HepG2 (cell line): ENCODE data around the gene KCNMB4. TPM values are rescaled to one million over a fixed set of nuclear protein-coding genes. Genes with fewer than 3 reads are reported as not detected.
A peak's percentile ranks its signal among the peaks of the same experiment; 100 is the strongest.

Experiments used
- AFF4 ChIP-seq: sonication (generic); formaldehyde crosslinking; IDR thresholded peaks from 2 replicates; pipeline ENCODE4 v1.4.0; 2020; ENCODE audit warnings: missing genetic modification reagents
- CBX5 ChIP-seq: sonication (generic); formaldehyde crosslinking; IDR thresholded peaks from 2 replicates; pipeline ENCODE4 v1.4.0; 2020; ENCODE audit warnings: missing genetic modification reagents, borderline replicate concordance
- CREB1 ChIP-seq, 2 experiments: fragments of 450-650 bp in 1 of 2; IDR thresholded peaks; 2 replicates each; pipeline ENCODE4 v1.6.1; 2016 to 2017; ENCODE audit warnings: control low read depth in 1 of 2, mild to moderate bottlenecking in 1 of 2, missing compliant biosample characterization in 1 of 2, missing genetic modification characterization in 1 of 2
- MIER2 ChIP-seq: IDR thresholded peaks from 2 replicates; pipeline ENCODE4 v1.6.1; 2016; ENCODE audit warnings: missing biosample characterization, missing genetic modification reagents
- TAF1 ChIP-seq: sonication (generic); formaldehyde crosslinking; IDR thresholded peaks from 2 replicates; pipeline ENCODE4 v1.4.0; 2020; ENCODE audit warnings: missing genetic modification reagents
- ZKSCAN5 ChIP-seq: sonication (generic); formaldehyde crosslinking; IDR thresholded peaks from 2 replicates; pipeline ENCODE4 v1.5.1; 2020; ENCODE audit warnings: mild to moderate bottlenecking, missing genetic modification reagents
- ZNF143 ChIP-seq: sonication (generic); formaldehyde crosslinking; IDR thresholded peaks from 2 replicates; pipeline ENCODE4 v1.4.0; 2020; ENCODE audit warnings: missing genetic modification reagents
- polyA plus RNA-seq, 8 experiments: library from polyadenylated mRNA; depleted of rRNA in 3 of 8; stranded (reverse) in 7 of 8; unstranded in 1 of 8; fragments of >200 nt; fragmentation: Illumina TruSeq in 4 of 8; extraction: Trizol in 4 of 8; gene quantifications; 2 replicates each; pipeline versions ENCODE4 v1.2.1 to v1.2.3, GENCODE V29; 2011 to 2016; ENCODE audit warnings: low read depth in 4 of 8, missing spikeins in 1 of 8, mixed read lengths in 1 of 8; ENCODE audit not compliant: insufficient read depth in 1 of 8
- total RNA-seq, 5 experiments: library from RNA; depleted of rRNA; stranded (reverse); fragments of >200 nt; fragmentation: Illumina TruSeq; extraction: Trizol; gene quantifications; 2 replicates each; pipeline ENCODE4 v1.2.3, GENCODE V29; 2016; ENCODE audit warnings: low read depth in 1 of 5
- TF ChIP-seq, protein P1 (sequence below): IDR thresholded peaks from 2 replicates; pipeline ENCODE4 v1.6.1; 2016; ENCODE audit warnings: mild to moderate bottlenecking
- TF ChIP-seq, protein P2 (sequence below): sonication (generic); formaldehyde crosslinking; IDR thresholded peaks from 2 replicates; pipeline ENCODE4 v1.5.1; 2020; ENCODE audit warnings: missing genetic modification reagents, mild to moderate bottlenecking, borderline replicate concordance

Gene KCNMB4
- total and polyA plus RNA-seq, 2 of the 13 experiments (the other 11 are each of a cell fraction or from before 2014, with no cell fraction given), result 0.67 to 0.84 TPM

DNA sequence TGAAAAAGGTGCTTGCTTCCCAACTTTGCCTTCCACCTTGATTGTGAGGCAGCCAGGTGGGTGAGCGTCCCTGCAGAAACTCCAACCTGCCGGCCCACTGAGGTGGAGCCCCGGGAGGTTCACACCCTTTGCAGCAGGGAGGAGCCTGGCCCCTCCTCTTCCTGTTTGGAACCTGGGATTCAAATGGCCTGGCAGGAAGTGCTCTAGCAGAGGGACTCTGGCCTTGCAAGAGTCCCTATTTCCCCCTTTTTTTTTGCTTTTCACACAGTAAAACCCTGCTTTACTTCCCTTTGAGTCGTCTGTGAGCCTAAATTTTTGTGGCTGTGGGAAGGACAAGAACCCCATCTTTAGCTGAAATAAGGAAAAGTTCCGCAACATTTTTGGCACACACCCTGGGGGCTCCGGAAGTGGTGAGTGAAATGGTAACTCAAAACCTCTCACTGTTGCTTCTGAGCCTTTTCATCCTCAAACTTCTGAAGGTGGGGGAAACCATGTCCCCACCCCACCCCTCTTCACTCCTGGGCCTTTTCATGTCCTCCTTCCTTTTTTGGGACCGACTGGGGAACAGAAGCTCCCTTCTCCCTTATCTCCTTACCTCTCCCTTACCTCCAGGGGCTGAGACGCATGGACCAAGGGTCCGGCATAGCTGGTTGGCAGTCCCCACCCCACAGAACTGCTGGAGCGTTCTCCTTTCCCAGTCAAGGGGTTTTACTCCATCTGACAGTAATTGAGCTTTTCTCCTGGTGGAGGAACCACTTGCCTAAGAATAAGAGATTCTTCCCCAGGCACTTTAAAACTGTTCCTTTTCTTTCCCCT, 102.0 kb downstream of the KCNMB4 start (continued):
- TF ChIP-seq CREB1 (IDR thresholded peaks at IDR 0.05), result no peak
- no peak for TF ChIP-seq CREB1 (CRISPR knock-in tag; IDR thresholded peaks at IDR 0.05)
- no peak for TF ChIP-seq AFF4 (CRISPR knock-in tag)
- TF ChIP-seq CBX5 (CRISPR knock-in tag), result no peak
- TF ChIP-seq TAF1 (CRISPR knock-in tag), result 0 out of 2 replicates have a peak, but pooled peaks have one; percentile 29
- TF ChIP-seq, protein P1, sequence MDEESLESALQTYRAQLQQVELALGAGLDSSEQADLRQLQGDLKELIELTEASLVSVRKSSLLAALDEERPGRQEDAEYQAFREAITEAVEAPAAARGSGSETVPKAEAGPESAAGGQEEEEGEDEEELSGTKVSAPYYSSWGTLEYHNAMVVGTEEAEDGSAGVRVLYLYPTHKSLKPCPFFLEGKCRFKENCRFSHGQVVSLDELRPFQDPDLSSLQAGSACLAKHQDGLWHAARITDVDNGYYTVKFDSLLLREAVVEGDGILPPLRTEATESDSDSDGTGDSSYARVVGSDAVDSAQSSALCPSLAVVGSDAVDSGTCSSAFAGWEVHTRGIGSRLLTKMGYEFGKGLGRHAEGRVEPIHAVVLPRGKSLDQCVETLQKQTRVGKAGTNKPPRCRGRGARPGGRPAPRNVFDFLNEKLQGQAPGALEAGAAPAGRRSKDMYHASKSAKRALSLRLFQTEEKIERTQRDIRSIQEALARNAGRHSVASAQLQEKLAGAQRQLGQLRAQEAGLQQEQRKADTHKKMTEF (CRISPR knock-in tag), result no peak
- TF ChIP-seq, protein P2, sequence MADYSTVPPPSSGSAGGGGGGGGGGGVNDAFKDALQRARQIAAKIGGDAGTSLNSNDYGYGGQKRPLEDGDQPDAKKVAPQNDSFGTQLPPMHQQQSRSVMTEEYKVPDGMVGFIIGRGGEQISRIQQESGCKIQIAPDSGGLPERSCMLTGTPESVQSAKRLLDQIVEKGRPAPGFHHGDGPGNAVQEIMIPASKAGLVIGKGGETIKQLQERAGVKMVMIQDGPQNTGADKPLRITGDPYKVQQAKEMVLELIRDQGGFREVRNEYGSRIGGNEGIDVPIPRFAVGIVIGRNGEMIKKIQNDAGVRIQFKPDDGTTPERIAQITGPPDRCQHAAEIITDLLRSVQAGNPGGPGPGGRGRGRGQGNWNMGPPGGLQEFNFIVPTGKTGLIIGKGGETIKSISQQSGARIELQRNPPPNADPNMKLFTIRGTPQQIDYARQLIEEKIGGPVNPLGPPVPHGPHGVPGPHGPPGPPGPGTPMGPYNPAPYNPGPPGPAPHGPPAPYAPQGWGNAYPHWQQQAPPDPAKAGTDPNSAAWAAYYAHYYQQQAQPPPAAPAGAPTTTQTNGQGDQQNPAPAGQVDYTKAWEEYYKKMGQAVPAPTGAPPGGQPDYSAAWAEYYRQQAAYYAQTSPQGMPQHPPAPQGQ (CRISPR knock-in tag), result no peak
- no peak for TF ChIP-seq ZKSCAN5 (CRISPR knock-in tag)
- no peak for TF ChIP-seq ZNF143 (CRISPR knock-in tag)
- TF ChIP-seq MIER2 (CRISPR knock-in tag), result no peak
